ENCODE measurements around the gene TXNDC8.

GRCh38 chr9:110334183-110334582, 3.5 kb downstream of the TXNDC8 start:
- TF ChIP-seq CTCF (IDR thresholded peaks at IDR 0.05), result no peak
- TF ChIP-seq POLR2A (IDR thresholded peaks at IDR 0.05), result no peak
- TF ChIP-seq POLR2AphosphoS5 (IDR thresholded peaks at IDR 0.05), result no peak
- TF ChIP-seq EP300 (IDR thresholded peaks at IDR 0.05), result no peak
